ENCODE data around the gene UBE2J2.

UBE2J2 gene

DNA sequence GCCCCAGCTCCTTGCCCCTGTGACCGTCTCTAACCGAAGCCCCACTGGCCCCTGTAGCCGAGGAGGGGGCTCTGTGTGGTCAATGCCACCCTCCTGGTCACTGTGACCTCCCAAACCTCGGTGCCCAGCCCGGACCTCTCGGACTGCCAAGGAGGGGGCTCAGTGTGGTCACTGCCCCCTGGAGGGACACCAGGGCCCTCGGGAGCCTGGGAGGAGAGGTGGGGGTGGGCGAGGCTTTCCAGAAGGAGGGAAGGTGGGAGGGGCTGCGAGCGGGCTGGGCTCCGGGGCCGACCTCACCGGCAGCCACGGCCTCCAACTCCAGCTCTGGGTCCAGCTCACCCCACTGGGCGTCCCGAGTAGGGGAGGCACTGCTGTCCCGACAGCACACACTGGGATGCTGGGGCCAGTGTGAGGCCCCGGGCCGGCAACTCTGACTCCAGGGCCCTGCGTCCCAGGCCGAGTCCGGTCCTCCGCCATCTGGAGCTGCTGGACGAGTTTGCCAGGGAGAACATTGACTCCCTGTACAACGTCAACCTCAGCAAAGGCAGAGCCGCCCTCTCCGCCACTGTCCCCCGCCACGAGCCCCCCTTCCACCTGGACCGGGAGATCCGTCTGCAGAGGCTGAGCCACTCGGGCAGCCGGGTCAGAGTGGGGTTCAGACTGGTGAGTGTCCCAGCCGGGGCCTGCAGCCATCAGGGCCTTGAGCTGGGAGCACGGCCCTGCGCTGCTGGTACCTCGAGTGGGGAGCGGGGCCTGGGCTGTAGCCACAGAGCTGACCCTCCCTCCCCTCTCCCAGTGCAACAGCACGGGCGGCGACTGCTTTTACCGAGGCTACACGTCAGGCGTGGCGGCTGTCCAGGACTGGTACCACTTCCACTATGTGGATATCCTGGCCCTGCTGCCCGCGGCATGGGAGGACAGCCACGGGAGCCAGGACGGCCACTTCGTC is 12.9 kb upstream of the UBE2J2 start:
- H3K79me2 ChIP-seq (ENCODE audit: control insufficient read depth, low read length) = no peaks in the 10 kb centered on the region
- H3F3A ChIP-seq (ENCODE audit: control insufficient read depth, insufficient read depth) = no peaks in the 10 kb centered on the region
- TF ChIP-seq, protein P1, sequence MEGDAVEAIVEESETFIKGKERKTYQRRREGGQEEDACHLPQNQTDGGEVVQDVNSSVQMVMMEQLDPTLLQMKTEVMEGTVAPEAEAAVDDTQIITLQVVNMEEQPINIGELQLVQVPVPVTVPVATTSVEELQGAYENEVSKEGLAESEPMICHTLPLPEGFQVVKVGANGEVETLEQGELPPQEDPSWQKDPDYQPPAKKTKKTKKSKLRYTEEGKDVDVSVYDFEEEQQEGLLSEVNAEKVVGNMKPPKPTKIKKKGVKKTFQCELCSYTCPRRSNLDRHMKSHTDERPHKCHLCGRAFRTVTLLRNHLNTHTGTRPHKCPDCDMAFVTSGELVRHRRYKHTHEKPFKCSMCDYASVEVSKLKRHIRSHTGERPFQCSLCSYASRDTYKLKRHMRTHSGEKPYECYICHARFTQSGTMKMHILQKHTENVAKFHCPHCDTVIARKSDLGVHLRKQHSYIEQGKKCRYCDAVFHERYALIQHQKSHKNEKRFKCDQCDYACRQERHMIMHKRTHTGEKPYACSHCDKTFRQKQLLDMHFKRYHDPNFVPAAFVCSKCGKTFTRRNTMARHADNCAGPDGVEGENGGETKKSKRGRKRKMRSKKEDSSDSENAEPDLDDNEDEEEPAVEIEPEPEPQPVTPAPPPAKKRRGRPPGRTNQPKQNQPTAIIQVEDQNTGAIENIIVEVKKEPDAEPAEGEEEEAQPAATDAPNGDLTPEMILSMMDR (IDR thresholded peaks at IDR 0.05; ENCODE audit: low read depth, low read length, poor library complexity, severe bottlenecking) = no peak
- TF ChIP-seq EZH2phosphoT487 (IDR thresholded peaks at IDR 0.05; ENCODE audit: borderline replicate concordance, low read length) = no peak
- no peak overlapping the region for H3K4me2 ChIP-seq (ENCODE audit: low read length)
- no peaks in the 10 kb centered on the region; the same call in 1 of the 2 replicates for H3K9me3 ChIP-seq (ENCODE audit: control insufficient read depth, insufficient read depth, low read length)
- H4K20me1 ChIP-seq (ENCODE audit: control insufficient read depth, insufficient read depth, low read depth, low read length) = no peaks in the 10 kb centered on the region
- no peak overlapping the region for H3K4me3 ChIP-seq (ENCODE audit: low read length)
- H3K27me3 ChIP-seq (ENCODE audit: control insufficient read depth, low read length) = no peaks in the 10 kb centered on the region
- no peaks in the 10 kb centered on the region for H3K9me2 ChIP-seq (replicated peaks; ENCODE audit: control insufficient read depth, low read length)
- H3K36me3 ChIP-seq (ENCODE audit: control insufficient read depth, low read length) = no peaks in the 10 kb centered on the region
- H3K4me1 ChIP-seq (ENCODE audit: control insufficient read depth, low read length) = no peaks in the 10 kb centered on the region
- H3K27ac ChIP-seq (ENCODE audit: low read depth, low read length) = no peak overlapping the region

DNA sequence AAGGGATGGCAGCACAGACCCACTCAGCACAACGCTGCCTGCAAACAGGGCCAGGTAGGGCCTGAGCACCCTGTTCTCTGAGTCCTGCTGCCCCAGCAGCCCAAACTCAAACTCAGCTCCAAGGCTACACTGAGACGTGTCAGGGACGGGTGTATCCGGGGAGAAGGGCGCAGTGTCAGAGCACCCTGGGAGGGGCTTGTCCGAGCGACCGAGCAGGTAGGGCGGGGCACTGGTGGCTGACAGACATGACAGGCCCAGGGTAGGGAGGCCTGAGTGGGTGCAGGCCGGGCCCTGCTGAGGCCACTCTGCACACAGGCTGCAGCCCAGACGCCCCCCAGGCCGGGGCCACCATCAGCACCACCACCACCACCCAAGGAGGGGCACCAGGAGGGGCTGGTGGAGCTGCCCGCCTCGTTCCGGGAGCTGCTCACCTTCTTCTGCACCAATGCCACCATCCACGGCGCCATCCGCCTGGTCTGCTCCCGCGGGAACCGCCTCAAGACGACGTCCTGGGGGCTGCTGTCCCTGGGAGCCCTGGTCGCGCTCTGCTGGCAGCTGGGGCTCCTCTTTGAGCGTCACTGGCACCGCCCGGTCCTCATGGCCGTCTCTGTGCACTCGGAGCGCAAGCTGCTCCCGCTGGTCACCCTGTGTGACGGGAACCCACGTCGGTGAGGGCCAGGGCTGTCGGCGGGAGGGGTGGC is 12.1 kb upstream of the UBE2J2 start:
- no peaks in the 10 kb centered on the region; the same call in 1 of the 2 replicates for H3K9me3 ChIP-seq (ENCODE audit: control insufficient read depth, insufficient read depth, low read length)
- no peak overlapping the region for H3K27ac ChIP-seq (ENCODE audit: low read depth, low read length)
- H3K4me2 ChIP-seq (ENCODE audit: low read length) = no peak overlapping the region
- no peak for TF ChIP-seq EZH2phosphoT487 (IDR thresholded peaks at IDR 0.05; ENCODE audit: borderline replicate concordance, low read length)
- TF ChIP-seq, protein P1 (IDR thresholded peaks at IDR 0.05; ENCODE audit: low read depth, low read length, poor library complexity, severe bottlenecking) = no peak
- H3K36me3 ChIP-seq (ENCODE audit: control insufficient read depth, low read length) = no peaks in the 10 kb centered on the region
- H3K79me2 ChIP-seq (ENCODE audit: control insufficient read depth, low read length) = no peaks in the 10 kb centered on the region
- no peaks in the 10 kb centered on the region for H4K20me1 ChIP-seq (ENCODE audit: control insufficient read depth, insufficient read depth, low read depth, low read length)
- no peaks in the 10 kb centered on the region for H3F3A ChIP-seq (ENCODE audit: control insufficient read depth, insufficient read depth)
- H3K27me3 ChIP-seq (ENCODE audit: control insufficient read depth, low read length) = no peaks in the 10 kb centered on the region
- no peaks in the 10 kb centered on the region for H3K4me1 ChIP-seq (ENCODE audit: control insufficient read depth, low read length)
- no peaks in the 10 kb centered on the region for H3K9me2 ChIP-seq (replicated peaks; ENCODE audit: control insufficient read depth, low read length)
- no peak overlapping the region for H3K4me3 ChIP-seq (ENCODE audit: low read length)

DNA sequence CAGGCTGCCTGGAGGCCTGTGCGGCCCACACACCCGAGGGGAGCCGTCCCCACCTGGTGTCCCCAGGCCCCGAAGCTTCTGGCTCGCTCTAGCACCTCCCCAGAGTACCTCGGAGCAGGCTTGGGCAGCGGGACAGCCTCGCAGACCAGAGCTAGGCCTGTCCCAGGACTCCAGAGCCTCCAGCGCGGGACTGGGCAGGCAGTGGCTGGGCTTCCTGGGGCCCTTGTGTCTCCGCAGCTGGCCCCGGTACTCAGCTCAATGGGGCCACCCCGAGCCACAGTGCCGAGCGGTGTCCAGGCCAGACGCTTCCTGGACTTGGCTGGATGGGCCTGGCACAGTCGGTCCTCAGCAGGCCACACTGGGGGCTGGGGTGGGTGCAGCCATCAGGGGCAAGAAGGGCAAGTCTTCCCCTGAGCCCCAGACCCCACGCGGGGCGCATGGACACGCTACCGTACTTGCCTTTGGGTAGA is 11.5 kb upstream of the UBE2J2 start:
- TF ChIP-seq, protein P1 (IDR thresholded peaks at IDR 0.05; ENCODE audit: low read depth, low read length, poor library complexity, severe bottlenecking) = no peak
- TF ChIP-seq EZH2phosphoT487 (IDR thresholded peaks at IDR 0.05; ENCODE audit: borderline replicate concordance, low read length) = no peak
- Histone ChIP-seq H3K36me3 (ENCODE audit: control insufficient read depth, low read length) (no peaks in the 10 kb centered on the region), H3K4me1 (ENCODE audit: control insufficient read depth, low read length) (no peaks in the 10 kb centered on the region), H3K4me2 (ENCODE audit: low read length) (no peak overlapping the region), H3K79me2 (ENCODE audit: control insufficient read depth, low read length) (no peaks in the 10 kb centered on the region), H3K27me3 (ENCODE audit: control insufficient read depth, low read length) (no peaks in the 10 kb centered on the region), H3K9me3 (ENCODE audit: control insufficient read depth, insufficient read depth, low read length) (no peaks in the 10 kb centered on the region; the same call in 1 of the 2 replicates), H3K9me2 (replicated peaks; ENCODE audit: control insufficient read depth, low read length) (no peaks in the 10 kb centered on the region), H3K27ac (ENCODE audit: low read depth, low read length) (no peak overlapping the region), H4K20me1 (ENCODE audit: control insufficient read depth, insufficient read depth, low read depth, low read length) (no peaks in the 10 kb centered on the region), H3K4me3 (ENCODE audit: low read length) (no peak overlapping the region), H3F3A (ENCODE audit: control insufficient read depth, insufficient read depth) (no peaks in the 10 kb centered on the region)
